WTC11 (cell line): ENCODE measurements around the gene ROBO1.

ENCODE experiments used
- E2F1 ChIP-seq: sonication (generic); formaldehyde crosslinking; IDR thresholded peaks from 2 replicates; pipeline ENCODE4 v1.8.0; 2022; ENCODE audit warnings: mild to moderate bottlenecking, missing genetic modification reagents
- FOXK1 ChIP-seq: sonication (generic); formaldehyde crosslinking; IDR thresholded peaks from 2 replicates; pipeline ENCODE4 v1.8.0; 2022; ENCODE audit warnings: mild to moderate bottlenecking, moderate library complexity, missing genetic modification reagents
- GABPB1 ChIP-seq: sonication (generic); formaldehyde crosslinking; IDR thresholded peaks from 2 replicates; pipeline ENCODE4 v1.8.1; 2023; ENCODE audit warnings: mild to moderate bottlenecking, missing genetic modification reagents
- OVOL2 ChIP-seq: fragments of 250-450 bp; sonication (Bioruptor Pico); IDR thresholded peaks from 2 replicates; pipeline ENCODE4 v1.9.0; 2021; ENCODE audit warnings: mild to moderate bottlenecking, borderline replicate concordance
- USF1 ChIP-seq: sonication (generic); formaldehyde crosslinking; IDR thresholded peaks from 2 replicates; pipeline ENCODE4 v1.8.0; 2022; ENCODE audit warnings: mild to moderate bottlenecking, missing genetic modification reagents
- ZNF219 ChIP-seq: sonication (generic); formaldehyde crosslinking; IDR thresholded peaks from 2 replicates; pipeline ENCODE4 v1.8.0; 2023; ENCODE audit warnings: missing genetic modification reagents, mild to moderate bottlenecking, borderline replicate concordance
- ZNF423 ChIP-seq: fragments of 250-450 bp; sonication (Bioruptor Pico); IDR thresholded peaks from 2 replicates; pipeline ENCODE4 v2.1.2; 2022; ENCODE audit warnings: mild to moderate bottlenecking, moderate library complexity

GRCh38 chr3:79639855-79640254 lies 127.9 kb downstream of the ROBO1 start:
- TF ChIP-seq ZNF423 (CRISPR knock-in tag) (no peak), E2F1 (no peak), FOXK1 (CRISPR knock-in tag) (no peak), ZNF219 (CRISPR knock-in tag) (no peak), OVOL2 (CRISPR knock-in tag) (no peak), USF1 (CRISPR knock-in tag) (no peak), GABPB1 (CRISPR knock-in tag) (no peak)
